Measurements from ENCODE around the gene RNH1.

Gene RNH1

DNA sequence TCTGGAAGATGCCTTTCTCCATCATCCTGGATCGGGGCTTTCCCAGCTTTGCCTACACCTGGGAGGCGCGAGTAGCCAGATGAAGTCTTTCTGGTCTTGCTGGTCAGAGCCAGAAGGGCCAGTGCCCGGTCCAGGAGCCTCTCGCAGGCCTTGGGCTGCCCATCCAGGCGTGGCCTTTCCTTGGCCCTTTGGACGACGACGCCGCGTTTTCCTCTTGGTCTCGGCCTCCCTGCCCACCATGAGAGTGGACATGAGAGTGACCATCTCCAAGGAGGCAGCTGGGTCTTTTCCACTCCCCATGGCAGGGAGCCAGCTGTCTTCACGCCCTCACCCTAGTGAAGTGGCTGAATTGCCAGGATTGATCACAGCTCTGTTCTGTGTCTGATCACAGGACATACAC is 53.5 kb downstream of the RNH1 start:
- DNase-seq (ENCODE audit: insufficient read length, low spot score), result no peak
- no peak for FAIRE-seq
- TF ChIP-seq POLR2AphosphoS5 (IDR thresholded peaks at IDR 0.05; ENCODE audit: low read depth, low read length) (no peak), PAX5 (IDR thresholded peaks at IDR 0.05; ENCODE audit: insufficient read depth, low read length, severe bottlenecking) (no peak), POU2F2 (IDR thresholded peaks at IDR 0.05; ENCODE audit: low read depth, low read length) (no peak), POLR2A (IDR thresholded peaks at IDR 0.05; ENCODE audit: low read depth, low read length) (no peak), TAF1 (IDR thresholded peaks at IDR 0.05; ENCODE audit: low read depth, low read length) (no peak), SPI1 (IDR thresholded peaks at IDR 0.05; ENCODE audit: low read depth, low read length) (no peak)

DNA sequence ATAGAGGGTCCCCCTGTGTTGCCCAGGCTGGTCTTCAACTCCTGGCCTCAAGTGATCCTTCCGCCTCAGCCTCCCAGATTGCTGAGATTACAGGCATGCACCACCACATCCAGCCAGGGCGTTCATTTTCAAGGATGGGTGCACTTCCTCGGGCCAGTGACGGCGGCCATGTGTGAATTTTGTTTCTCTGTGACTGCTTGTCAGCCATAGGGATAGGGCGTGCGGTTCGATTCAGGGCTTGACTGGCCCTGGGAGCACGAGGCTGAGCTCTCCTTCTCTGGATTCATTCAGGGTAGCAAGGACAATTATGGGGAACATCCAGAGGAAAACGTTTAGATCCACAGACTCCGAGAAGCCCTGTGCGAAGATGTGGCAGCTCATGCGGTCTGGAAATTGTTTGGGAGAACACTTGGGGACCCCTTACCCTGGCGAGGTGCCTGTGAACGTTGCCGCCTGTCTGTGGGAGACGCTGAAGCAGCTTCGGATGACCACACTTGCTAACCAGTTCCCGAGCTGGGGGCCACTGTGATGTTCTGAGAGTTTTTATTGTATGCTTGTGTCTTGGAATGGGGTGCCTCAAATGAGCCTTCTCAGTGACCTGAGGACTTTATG is 54.0 kb downstream of the RNH1 start:
- TF ChIP-seq PAX5 (IDR thresholded peaks at IDR 0.05; ENCODE audit: insufficient read depth, low read length, severe bottlenecking) (no peak), SPI1 (IDR thresholded peaks at IDR 0.05; ENCODE audit: low read depth, low read length) (no peak)
- DNase-seq (ENCODE audit: insufficient read length, low spot score) (no peak), FAIRE-seq (no peak)

DNA sequence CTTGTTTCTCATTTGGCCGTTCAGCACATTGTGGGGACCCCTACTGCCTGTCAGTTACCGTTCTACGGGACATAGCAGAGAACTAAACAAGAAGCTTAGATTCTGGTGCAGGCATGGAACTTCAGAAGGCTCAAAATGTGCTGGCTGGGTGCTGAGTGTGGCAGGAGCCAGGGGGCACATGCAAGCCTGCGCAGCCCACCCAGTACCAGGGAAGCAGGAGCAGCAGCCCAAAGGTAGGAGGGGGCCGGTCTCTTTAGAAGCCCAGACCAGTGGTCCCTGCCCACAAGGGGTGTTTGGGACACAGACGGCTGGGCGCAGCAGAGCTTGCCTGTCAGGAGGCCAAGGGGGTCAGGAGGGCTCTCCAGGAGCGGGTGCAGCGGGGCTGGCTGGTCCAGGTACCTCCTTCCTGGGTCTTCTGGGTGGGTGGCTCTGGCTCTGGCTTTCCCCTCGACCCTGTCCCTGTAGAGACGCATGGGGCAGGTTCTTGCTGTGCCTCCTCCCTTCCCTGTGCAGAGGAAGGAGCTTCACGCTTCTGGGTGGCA is 54.8 kb downstream of the RNH1 start:
- DNase-seq (ENCODE audit: insufficient read length, low spot score) (no peak), FAIRE-seq (no peak)
- TF ChIP-seq SPI1 (IDR thresholded peaks at IDR 0.05; ENCODE audit: low read depth, low read length) (no peak), PAX5 (IDR thresholded peaks at IDR 0.05; ENCODE audit: insufficient read depth, low read length, severe bottlenecking) (no peak), TAF1 (IDR thresholded peaks at IDR 0.05; ENCODE audit: low read depth, low read length) (no peak), POLR2A (IDR thresholded peaks at IDR 0.05; ENCODE audit: low read depth, low read length) (no peak), POLR2AphosphoS5 (IDR thresholded peaks at IDR 0.05; ENCODE audit: low read depth, low read length) (no peak), POU2F2 (IDR thresholded peaks at IDR 0.05; ENCODE audit: low read depth, low read length) (no peak)

DNA sequence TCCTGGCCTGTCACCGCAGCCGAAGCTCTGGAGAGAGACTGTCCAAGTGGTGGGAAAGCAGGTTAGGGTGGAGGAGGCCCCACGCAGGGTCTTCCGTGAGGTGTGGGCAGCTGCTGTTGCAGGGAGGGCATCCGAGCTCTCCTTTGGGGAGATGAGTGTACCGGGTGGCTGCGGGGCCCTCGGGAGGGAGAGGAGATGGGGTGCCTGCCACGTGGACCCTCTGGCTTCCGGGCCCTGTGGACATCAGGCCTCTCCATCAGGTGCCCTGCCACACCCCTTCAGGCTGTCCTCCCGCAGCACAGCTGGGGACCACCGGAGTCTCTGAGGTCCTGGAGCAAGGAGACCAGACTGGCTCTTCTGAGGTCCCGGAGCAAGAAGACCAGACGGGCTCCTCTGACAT is 55.3 kb downstream of the RNH1 start:
- no peak for DNase-seq (ENCODE audit: insufficient read length, low spot score)
- TF ChIP-seq PAX5 (IDR thresholded peaks at IDR 0.05; ENCODE audit: insufficient read depth, low read length, severe bottlenecking), result no peak
- no peak for TF ChIP-seq POU2F2 (IDR thresholded peaks at IDR 0.05; ENCODE audit: low read depth, low read length)
- no peak for TF ChIP-seq SPI1 (IDR thresholded peaks at IDR 0.05; ENCODE audit: low read depth, low read length)
- no peak for TF ChIP-seq POLR2AphosphoS5 (IDR thresholded peaks at IDR 0.05; ENCODE audit: low read depth, low read length)
- TF ChIP-seq TAF1 (IDR thresholded peaks at IDR 0.05; ENCODE audit: low read depth, low read length), result no peak
- TF ChIP-seq POLR2A (IDR thresholded peaks at IDR 0.05; ENCODE audit: low read depth, low read length), result no peak
- no peak for FAIRE-seq

DNA sequence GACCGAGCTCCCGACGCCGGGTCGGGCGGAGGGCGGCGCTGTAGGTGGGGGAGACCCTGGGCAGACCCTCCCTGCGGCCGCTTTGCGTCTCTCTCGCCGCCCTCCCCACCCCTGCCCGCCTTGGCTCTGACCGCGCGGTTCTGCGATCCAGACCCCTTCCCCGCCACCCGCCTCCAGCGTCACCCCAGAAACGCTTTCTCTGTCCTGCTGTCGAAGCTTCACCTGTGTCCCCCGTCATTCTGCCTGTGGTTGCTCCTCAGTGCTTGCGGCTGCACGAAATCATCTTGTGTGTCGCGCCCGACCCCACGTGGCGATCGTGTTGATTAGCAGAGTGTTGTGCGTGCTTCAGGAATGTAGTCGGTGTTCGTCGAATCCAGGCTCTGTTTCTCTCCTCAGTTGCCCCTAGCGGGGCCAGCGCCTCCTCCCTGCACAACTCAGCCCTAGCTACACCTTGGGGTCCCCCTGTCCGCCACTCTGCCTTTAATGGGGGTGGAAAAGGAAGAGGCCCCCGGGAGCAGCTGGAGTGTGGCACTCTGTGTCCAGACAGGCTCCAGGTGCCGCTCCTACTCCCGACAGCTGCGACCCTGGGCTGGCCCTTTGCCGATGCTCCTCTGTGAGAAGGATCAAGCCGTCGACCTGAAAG is 56.1 kb downstream of the RNH1 start:
- DNase-seq (ENCODE audit: insufficient read length, low spot score) (peak; percentile 63), FAIRE-seq (peak; percentile 96)
- TF ChIP-seq POU2F2 (IDR thresholded peaks at IDR 0.05; ENCODE audit: low read depth, low read length), result no peak
- TF ChIP-seq SPI1 (IDR thresholded peaks at IDR 0.05; ENCODE audit: low read depth, low read length), result no peak
- TF ChIP-seq TAF1 (IDR thresholded peaks at IDR 0.05; ENCODE audit: low read depth, low read length), result no peak

DNA sequence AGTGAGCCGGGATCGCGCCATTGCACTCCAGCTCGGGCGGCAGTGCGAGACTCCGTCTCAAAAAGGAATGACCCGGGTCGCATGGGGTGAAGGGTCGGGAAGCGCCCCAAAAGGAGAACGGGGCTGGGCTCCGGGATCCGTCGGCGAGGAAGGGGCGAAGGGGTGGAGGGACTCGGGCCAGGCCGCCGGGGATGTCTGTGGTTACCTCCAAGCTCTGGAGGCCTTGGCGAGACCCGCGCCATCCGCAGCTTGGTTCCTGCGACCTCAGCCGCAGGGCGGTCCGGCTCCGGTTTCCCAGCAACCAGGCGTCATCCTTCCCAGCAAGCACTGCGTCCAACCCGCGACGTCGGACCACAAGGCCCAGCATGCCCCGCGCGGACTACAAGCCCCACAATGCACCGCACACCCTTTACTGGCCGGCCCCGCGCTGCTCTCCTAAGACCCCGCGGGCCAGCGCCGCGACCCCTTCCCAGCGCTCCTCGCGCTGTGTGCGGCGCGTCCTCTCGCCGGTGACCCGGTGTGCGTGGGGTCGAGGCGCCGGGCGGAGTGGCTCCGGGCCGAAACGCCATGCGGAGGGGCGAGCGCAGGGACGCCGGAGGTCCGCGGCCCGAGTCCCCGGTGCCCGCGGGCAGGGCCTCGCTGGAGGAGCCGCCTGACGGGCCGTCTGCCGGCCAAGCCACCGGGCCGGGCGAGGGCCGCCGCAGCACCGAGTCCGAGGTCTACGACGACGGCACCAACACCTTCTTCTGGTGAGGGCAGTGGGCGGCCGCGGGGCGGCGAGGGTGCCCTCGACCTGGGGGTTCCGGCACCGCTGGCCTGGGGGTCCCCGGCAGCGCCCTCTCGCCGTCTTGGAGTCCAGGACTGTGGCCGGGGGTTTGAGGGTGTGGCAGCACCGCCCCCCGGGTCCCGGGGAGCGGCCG is 56.9 kb downstream of the RNH1 start, which contains the start of gene PTDSS2:
TSS of gene PTDSS2 (plus strand) at position 391 of the 920 bp plus-strand sequence. CDS start at position 568, 177 bp downstream.
- TF ChIP-seq PAX5 (IDR thresholded peaks at IDR 0.05; ENCODE audit: insufficient read depth, low read length, severe bottlenecking) (no peak), TAF1 (IDR thresholded peaks at IDR 0.05; ENCODE audit: low read depth, low read length) (peak; percentile 42; the same call in 1 of the 2 replicates), POLR2AphosphoS5 (IDR thresholded peaks at IDR 0.05; ENCODE audit: low read depth, low read length) (peak; percentile 76), SPI1 (IDR thresholded peaks at IDR 0.05; ENCODE audit: low read depth, low read length) (no peak), POLR2A (IDR thresholded peaks at IDR 0.05; ENCODE audit: low read depth, low read length) (peak; percentile 60), POU2F2 (IDR thresholded peaks at IDR 0.05; ENCODE audit: low read depth, low read length) (0 out of 2 replicates have a peak, but pooled peaks have one; percentile 36)
- DNase-seq (ENCODE audit: insufficient read length, low spot score) (peak; percentile 95), FAIRE-seq (peak; percentile 100)

DNA sequence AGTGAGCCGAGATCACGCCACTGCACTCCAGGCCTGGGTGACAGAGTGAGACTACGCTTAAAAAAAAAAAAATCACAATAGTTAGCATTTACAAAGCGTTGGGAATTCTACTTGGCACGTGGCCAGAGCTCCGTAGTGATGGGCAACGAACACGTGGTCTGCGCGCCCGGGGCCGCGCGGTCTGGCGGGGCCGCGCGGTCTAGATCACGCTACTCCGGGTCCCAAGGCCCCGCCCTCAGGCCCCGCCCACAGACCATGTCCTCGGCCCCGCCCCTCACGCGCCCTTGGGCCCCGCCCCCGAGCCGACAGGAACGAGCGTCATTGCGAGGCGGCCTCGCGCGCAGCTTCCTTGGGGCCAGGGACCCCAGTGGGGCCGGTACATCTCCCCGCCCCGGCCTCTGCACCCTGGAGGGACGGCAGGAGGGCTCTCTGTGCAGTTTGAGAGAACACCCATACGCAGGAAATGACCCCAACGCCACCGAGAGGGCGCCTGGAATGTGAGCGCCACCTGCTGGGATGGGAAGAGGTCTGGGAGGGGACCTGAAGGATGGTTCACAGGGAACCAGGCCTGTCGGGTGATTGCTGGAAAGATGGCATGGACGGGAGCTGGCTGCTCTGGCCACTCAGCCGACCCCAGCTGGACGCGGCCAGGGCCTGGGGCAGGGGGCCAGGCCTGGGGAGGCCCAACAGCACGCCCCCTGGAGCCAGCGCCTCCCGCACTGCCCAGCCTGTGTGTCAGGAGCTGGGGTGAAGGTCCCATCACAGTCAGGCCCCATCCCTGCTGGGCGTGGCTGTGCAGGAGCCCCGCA is 58.9 kb downstream of the RNH1 start:
- TF ChIP-seq TAF1 (IDR thresholded peaks at IDR 0.05; ENCODE audit: low read depth, low read length) (peak; percentile 40; the same call in 1 of the 2 replicates), POLR2A (IDR thresholded peaks at IDR 0.05; ENCODE audit: low read depth, low read length) (peak; percentile 56; the same call in 1 of the 2 replicates), POLR2AphosphoS5 (IDR thresholded peaks at IDR 0.05; ENCODE audit: low read depth, low read length) (peak; percentile 61; the same call in 1 of the 2 replicates), SPI1 (IDR thresholded peaks at IDR 0.05; ENCODE audit: low read depth, low read length) (no peak)
- peak; percentile 95 for FAIRE-seq

DNA sequence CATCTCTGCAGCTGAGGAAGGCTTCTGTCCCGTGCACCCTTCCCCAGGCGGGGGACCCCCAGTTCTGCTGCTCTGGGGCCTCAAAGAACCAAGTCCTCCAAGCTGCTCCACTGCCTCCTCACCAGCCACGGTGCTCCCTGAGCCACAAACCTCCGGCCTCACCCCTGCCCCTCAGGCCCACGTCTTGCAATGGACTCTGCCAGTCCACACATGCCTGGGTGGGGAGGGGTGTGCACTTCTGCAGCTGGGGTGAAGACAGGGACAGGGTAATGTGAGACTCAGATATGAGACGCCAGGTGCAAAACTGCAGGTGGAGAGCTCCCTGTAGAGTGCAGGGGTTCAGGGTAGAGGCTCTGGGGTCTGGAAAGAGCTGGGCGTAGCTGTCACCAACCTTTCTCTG is 60.2 kb downstream of the RNH1 start:
- no peak for DNase-seq (ENCODE audit: insufficient read length, low spot score)
- FAIRE-seq, result no peak
- TF ChIP-seq POLR2AphosphoS5 (IDR thresholded peaks at IDR 0.05; ENCODE audit: low read depth, low read length) (no peak), POU2F2 (IDR thresholded peaks at IDR 0.05; ENCODE audit: low read depth, low read length) (no peak), POLR2A (IDR thresholded peaks at IDR 0.05; ENCODE audit: low read depth, low read length) (no peak), PAX5 (IDR thresholded peaks at IDR 0.05; ENCODE audit: insufficient read depth, low read length, severe bottlenecking) (no peak), TAF1 (IDR thresholded peaks at IDR 0.05; ENCODE audit: low read depth, low read length) (no peak), SPI1 (IDR thresholded peaks at IDR 0.05; ENCODE audit: low read depth, low read length) (no peak)

More for the DNA sequence above, 58.9 kb downstream of the RNH1 start:
- peak; percentile 92 for DNase-seq (ENCODE audit: insufficient read length, low spot score)
